ENCODE measurements around the gene COL8A1. TPM values are rescaled to one million over a fixed set of nuclear protein-coding genes. Genes with fewer than 3 reads are reported as not detected.

Gene COL8A1
- total RNA-seq, 1 experiment from 2014 or later = 0.13 TPM

DNA sequence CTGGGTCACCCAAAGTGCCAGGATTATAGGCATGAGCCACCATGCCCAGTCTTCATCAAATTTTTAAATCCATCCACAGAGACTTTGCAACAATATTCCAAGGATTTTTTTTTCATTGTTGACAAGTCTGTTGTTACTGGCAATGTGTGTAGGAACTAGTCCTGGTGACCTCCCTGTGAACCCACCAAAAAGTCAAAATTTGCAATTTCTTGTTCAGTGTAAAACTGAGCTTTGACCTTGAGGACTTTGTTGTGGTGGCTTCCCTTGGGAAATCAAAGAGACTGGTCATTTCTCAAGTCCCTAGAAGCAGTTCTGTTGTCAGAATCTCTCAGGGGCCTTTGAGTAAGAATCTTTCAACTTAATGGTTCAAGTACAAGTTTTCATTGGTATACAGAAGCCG is 36.9 kb upstream of the COL8A1 start:
- TF ChIP-seq, protein P1, sequence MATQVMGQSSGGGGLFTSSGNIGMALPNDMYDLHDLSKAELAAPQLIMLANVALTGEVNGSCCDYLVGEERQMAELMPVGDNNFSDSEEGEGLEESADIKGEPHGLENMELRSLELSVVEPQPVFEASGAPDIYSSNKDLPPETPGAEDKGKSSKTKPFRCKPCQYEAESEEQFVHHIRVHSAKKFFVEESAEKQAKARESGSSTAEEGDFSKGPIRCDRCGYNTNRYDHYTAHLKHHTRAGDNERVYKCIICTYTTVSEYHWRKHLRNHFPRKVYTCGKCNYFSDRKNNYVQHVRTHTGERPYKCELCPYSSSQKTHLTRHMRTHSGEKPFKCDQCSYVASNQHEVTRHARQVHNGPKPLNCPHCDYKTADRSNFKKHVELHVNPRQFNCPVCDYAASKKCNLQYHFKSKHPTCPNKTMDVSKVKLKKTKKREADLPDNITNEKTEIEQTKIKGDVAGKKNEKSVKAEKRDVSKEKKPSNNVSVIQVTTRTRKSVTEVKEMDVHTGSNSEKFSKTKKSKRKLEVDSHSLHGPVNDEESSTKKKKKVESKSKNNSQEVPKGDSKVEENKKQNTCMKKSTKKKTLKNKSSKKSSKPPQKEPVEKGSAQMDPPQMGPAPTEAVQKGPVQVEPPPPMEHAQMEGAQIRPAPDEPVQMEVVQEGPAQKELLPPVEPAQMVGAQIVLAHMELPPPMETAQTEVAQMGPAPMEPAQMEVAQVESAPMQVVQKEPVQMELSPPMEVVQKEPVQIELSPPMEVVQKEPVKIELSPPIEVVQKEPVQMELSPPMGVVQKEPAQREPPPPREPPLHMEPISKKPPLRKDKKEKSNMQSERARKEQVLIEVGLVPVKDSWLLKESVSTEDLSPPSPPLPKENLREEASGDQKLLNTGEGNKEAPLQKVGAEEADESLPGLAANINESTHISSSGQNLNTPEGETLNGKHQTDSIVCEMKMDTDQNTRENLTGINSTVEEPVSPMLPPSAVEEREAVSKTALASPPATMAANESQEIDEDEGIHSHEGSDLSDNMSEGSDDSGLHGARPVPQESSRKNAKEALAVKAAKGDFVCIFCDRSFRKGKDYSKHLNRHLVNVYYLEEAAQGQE (IDR thresholded peaks at IDR 0.05; ENCODE audit: insufficient read depth in 1 of 2, low read depth in 2 of 2, low read length in 1 of 2) = no peak
- TF ChIP-seq SIN3A (IDR thresholded peaks at IDR 0.05; ENCODE audit: borderline replicate concordance, insufficient read depth, low read depth, low read length) = no peak
- TF ChIP-seq, protein P2, sequence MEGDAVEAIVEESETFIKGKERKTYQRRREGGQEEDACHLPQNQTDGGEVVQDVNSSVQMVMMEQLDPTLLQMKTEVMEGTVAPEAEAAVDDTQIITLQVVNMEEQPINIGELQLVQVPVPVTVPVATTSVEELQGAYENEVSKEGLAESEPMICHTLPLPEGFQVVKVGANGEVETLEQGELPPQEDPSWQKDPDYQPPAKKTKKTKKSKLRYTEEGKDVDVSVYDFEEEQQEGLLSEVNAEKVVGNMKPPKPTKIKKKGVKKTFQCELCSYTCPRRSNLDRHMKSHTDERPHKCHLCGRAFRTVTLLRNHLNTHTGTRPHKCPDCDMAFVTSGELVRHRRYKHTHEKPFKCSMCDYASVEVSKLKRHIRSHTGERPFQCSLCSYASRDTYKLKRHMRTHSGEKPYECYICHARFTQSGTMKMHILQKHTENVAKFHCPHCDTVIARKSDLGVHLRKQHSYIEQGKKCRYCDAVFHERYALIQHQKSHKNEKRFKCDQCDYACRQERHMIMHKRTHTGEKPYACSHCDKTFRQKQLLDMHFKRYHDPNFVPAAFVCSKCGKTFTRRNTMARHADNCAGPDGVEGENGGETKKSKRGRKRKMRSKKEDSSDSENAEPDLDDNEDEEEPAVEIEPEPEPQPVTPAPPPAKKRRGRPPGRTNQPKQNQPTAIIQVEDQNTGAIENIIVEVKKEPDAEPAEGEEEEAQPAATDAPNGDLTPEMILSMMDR (IDR thresholded peaks at IDR 0.05) = no peak
- no peak for TF ChIP-seq POLR2AphosphoS5 (IDR thresholded peaks at IDR 0.05; ENCODE audit: low read depth, low read length)
- no peak for TF ChIP-seq TCF7L2 (IDR thresholded peaks at IDR 0.05; ENCODE audit: low read depth, low read length)
- Histone ChIP-seq H3K4me3 (ENCODE audit: low read depth in 2 of 2, low read length in 2 of 2) (no peak overlapping the region), H3K27me3 (ENCODE audit: control insufficient read depth, insufficient read depth, low read length) (no peaks in the 10 kb centered on the region), H3K4me1 (ENCODE audit: control insufficient read depth, insufficient read depth, low read length) (no peaks in the 10 kb centered on the region), H3K27ac (ENCODE audit: low read length) (no peak overlapping the region), H3K9me3 (ENCODE audit: control insufficient read depth, insufficient read depth, low read depth, low read length) (no peaks in the 10 kb centered on the region), H3K36me3 (ENCODE audit: control insufficient read depth, insufficient read depth, low read length) (no peaks in the 10 kb centered on the region)
- ATAC-seq = no peak
- ChIA-PET POLR2A (no interaction called here), CTCF (interaction anchor here (0.6 kb wide), 1 partner anchor 151 kb away, joined by 3 read pairs; no protein-coding TSS in a partner anchor)
- BruUV-seq (replicated peaks) = no TSS peak
- intact Hi-C loops (cut with micrococcal nuclease; ENCODE audit: unreplicated experiment) (no loop called here), in situ Hi-C loops (cut with HindIII; ENCODE audit: low pct_unique_long_range_greater_than_20kb, low sequenced_read_pairs) (no loop called here)
- DNase-seq (ENCODE audit: low read depth, low spot score) = no peak

DNA sequence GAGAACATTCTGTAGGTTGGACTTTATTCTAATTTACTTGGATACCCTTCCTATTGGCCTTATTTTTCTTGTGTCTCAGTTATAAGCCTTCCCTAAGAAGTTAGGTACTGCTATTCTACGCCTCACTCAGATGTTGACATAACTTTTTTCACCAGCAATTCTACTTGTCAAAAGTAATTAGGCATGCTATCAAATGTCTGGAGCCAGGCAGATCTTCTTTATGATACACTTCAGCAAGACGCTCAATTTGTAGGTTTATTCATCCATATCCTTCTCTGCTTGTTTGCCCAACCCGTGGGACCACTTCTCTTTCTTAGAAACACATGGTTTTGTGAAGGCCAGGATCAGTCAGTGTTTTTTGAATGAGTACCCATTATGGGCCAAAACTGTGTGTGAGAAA is 36.2 kb upstream of the COL8A1 start:
- H3K36me3 ChIP-seq (ENCODE audit: control insufficient read depth, insufficient read depth, low read length) = no peaks in the 10 kb centered on the region
- intact Hi-C loops (cut with micrococcal nuclease; ENCODE audit: unreplicated experiment) (no loop called here), in situ Hi-C loops (cut with HindIII; ENCODE audit: low pct_unique_long_range_greater_than_20kb, low sequenced_read_pairs) (no loop called here)
- no peaks in the 10 kb centered on the region for H3K27me3 ChIP-seq (ENCODE audit: control insufficient read depth, insufficient read depth, low read length)
- no peak overlapping the region for H3K4me3 ChIP-seq (ENCODE audit: low read depth in 2 of 2, low read length in 2 of 2)
- no TSS peak for BruUV-seq (replicated peaks)
- no peak overlapping the region for H3K27ac ChIP-seq (ENCODE audit: low read length)
- POLR2A ChIA-PET = no interaction called here
- no peaks in the 10 kb centered on the region for H3K9me3 ChIP-seq (ENCODE audit: control insufficient read depth, insufficient read depth, low read depth, low read length)
- DNase-seq (ENCODE audit: low read depth, low spot score) (no peak), ATAC-seq (no peak)
- H3K4me1 ChIP-seq (ENCODE audit: control insufficient read depth, insufficient read depth, low read length) = no peaks in the 10 kb centered on the region
- CTCF ChIA-PET = interaction anchor here (0.6 kb wide), 1 partner anchor 150 kb away, joined by 3 read pairs; no protein-coding TSS in a partner anchor
- TF ChIP-seq, protein P2 (IDR thresholded peaks at IDR 0.05) = no peak
- TF ChIP-seq SIN3A (IDR thresholded peaks at IDR 0.05; ENCODE audit: borderline replicate concordance, insufficient read depth, low read depth, low read length) (no peak), POLR2AphosphoS5 (IDR thresholded peaks at IDR 0.05; ENCODE audit: low read depth, low read length) (no peak), TCF7L2 (IDR thresholded peaks at IDR 0.05; ENCODE audit: low read depth, low read length) (no peak)
- TF ChIP-seq, protein P1 (IDR thresholded peaks at IDR 0.05; ENCODE audit: insufficient read depth in 1 of 2, low read depth in 2 of 2, low read length in 1 of 2) = no peak

Measured in Panc1 (cell line).